Measurements from ENCODE around the gene EMID1.
A peak's percentile ranks its signal among the peaks of the same experiment; 100 is the strongest.

EMID1 gene

GRCh38 chr22:29205594-29206371 is at the start of gene EMID1:
TSS of gene EMID1 (plus strand) at chr22:29205896. CDS start at chr22:29206039, 143 bp downstream.
- H3K27ac Mint-ChIP-seq: no peak within 1 kb of the TSS
- H3K27me3 Mint-ChIP-seq: peaks cover 39% of the 10 kb centered on the region
- no peak for DNase-seq (ENCODE audit: low spot score in 2 of 2)
- peaks cover 16% of the 10 kb centered on the region for H3K4me1 Mint-ChIP-seq
- H3K9me3 Mint-ChIP-seq: no peaks in the 10 kb centered on the region
- H3K4me3 Mint-ChIP-seq: peak within 1 kb of the TSS; percentile 59
- no peaks in the 10 kb centered on the region for H3K36me3 Mint-ChIP-seq
- no peak for ATAC-seq (ENCODE audit: low read depth)

GRCh38 chr22:29155966-29156365 is 49.7 kb upstream of the EMID1 start:
- Mint-ChIP-seq H3K4me3 (no peak overlapping the region), H3K36me3 (no peaks in the 10 kb centered on the region), H3K27me3 (peaks cover 23% of the 10 kb centered on the region), H3K9me3 (no peaks in the 10 kb centered on the region), H3K4me1 (peaks cover 4% of the 10 kb centered on the region), H3K27ac (no peak overlapping the region)
- ATAC-seq (ENCODE audit: low read depth) (no peak), DNase-seq (ENCODE audit: low spot score in 2 of 2) (no peak)

GRCh38 chr22:29156507-29156906 is 49.2 kb upstream of the EMID1 start:
- peaks cover 4% of the 10 kb centered on the region for H3K4me1 Mint-ChIP-seq
- H3K27me3 Mint-ChIP-seq: peaks cover 23% of the 10 kb centered on the region
- DNase-seq (ENCODE audit: low spot score in 2 of 2): no peak
- no peak overlapping the region for H3K27ac Mint-ChIP-seq
- no peaks in the 10 kb centered on the region for H3K36me3 Mint-ChIP-seq
- H3K9me3 Mint-ChIP-seq: no peaks in the 10 kb centered on the region
- no peak overlapping the region for H3K4me3 Mint-ChIP-seq
- no peak for ATAC-seq (ENCODE audit: low read depth)

GRCh38 chr22:29157759-29158535 is 47.7 kb upstream of the EMID1 start:
- Mint-ChIP-seq H3K9me3 (no peaks in the 10 kb centered on the region), H3K27ac (no peak overlapping the region), H3K4me3 (no peak overlapping the region), H3K36me3 (no peaks in the 10 kb centered on the region), H3K27me3 (peaks cover 19% of the 10 kb centered on the region), H3K4me1 (peaks cover 4% of the 10 kb centered on the region)
- DNase-seq (ENCODE audit: low spot score in 2 of 2): no peak
- ATAC-seq (ENCODE audit: low read depth): no peak

GRCh38 chr22:29158546-29158945 is 47.1 kb upstream of the EMID1 start:
- no peak overlapping the region for H3K4me3 Mint-ChIP-seq
- ATAC-seq (ENCODE audit: low read depth) (no peak), DNase-seq (ENCODE audit: low spot score in 2 of 2) (no peak)
- H3K27ac Mint-ChIP-seq: no peak overlapping the region
- no peaks in the 10 kb centered on the region for H3K36me3 Mint-ChIP-seq
- peaks cover 19% of the 10 kb centered on the region for H3K27me3 Mint-ChIP-seq
- H3K4me1 Mint-ChIP-seq: peaks cover 4% of the 10 kb centered on the region
- H3K9me3 Mint-ChIP-seq: peaks cover 2% of the 10 kb centered on the region

GRCh38 chr22:29163808-29164207 is 41.9 kb upstream of the EMID1 start:
- Mint-ChIP-seq H3K27ac (no peak overlapping the region), H3K4me3 (no peak overlapping the region), H3K9me3 (peaks cover 2% of the 10 kb centered on the region), H3K27me3 (peaks cover 14% of the 10 kb centered on the region), H3K4me1 (peaks cover 12% of the 10 kb centered on the region), H3K36me3 (no peaks in the 10 kb centered on the region)
- no peak for DNase-seq (ENCODE audit: low spot score in 2 of 2)
- ATAC-seq (ENCODE audit: low read depth): no peak

GRCh38 chr22:29165321-29166060 is 40.2 kb upstream of the EMID1 start:
- Mint-ChIP-seq H3K27ac (no peak overlapping the region), H3K4me1 (peaks cover 12% of the 10 kb centered on the region), H3K9me3 (peaks cover 2% of the 10 kb centered on the region), H3K36me3 (no peaks in the 10 kb centered on the region), H3K4me3 (no peak overlapping the region), H3K27me3 (peaks cover 18% of the 10 kb centered on the region)
- ATAC-seq (ENCODE audit: low read depth) (no peak), DNase-seq (ENCODE audit: low spot score in 2 of 2) (no peak)

GRCh38 chr22:29166180-29166579 is 39.5 kb upstream of the EMID1 start:
- peak overlapping the region; percentile 32 for H3K4me3 Mint-ChIP-seq
- H3K27ac Mint-ChIP-seq: no peak overlapping the region
- H3K27me3 Mint-ChIP-seq: peaks cover 17% of the 10 kb centered on the region
- ATAC-seq (ENCODE audit: low read depth) (no peak), DNase-seq (ENCODE audit: low spot score in 2 of 2) (no peak)
- H3K4me1 Mint-ChIP-seq: peaks cover 12% of the 10 kb centered on the region
- peaks cover 2% of the 10 kb centered on the region for H3K9me3 Mint-ChIP-seq
- H3K36me3 Mint-ChIP-seq: no peaks in the 10 kb centered on the region

- peak overlapping the region; percentile 92 for H3K27ac Mint-ChIP-seq
- H3K27me3 Mint-ChIP-seq: peaks cover 23% of the 10 kb centered on the region
- H3K4me3 Mint-ChIP-seq: peak overlapping the region; percentile 66
- ATAC-seq (ENCODE audit: low read depth) (peak; percentile 91), DNase-seq (ENCODE audit: low spot score in 2 of 2) (peak; percentile 63 to 65)
- H3K36me3 Mint-ChIP-seq: peaks cover 3% of the 10 kb centered on the region
- H3K9me3 Mint-ChIP-seq: peaks cover 6% of the 10 kb centered on the region
- H3K4me1 Mint-ChIP-seq: peaks cover 12% of the 10 kb centered on the region
These were observed 38.4 kb upstream of the EMID1 start for GRCh38 chr22:29167032-29167911.

- no peak for DNase-seq (ENCODE audit: low spot score in 2 of 2)
- Mint-ChIP-seq H3K4me1 (peaks cover 8% of the 10 kb centered on the region), H3K36me3 (peaks cover 5% of the 10 kb centered on the region), H3K27ac (no peak overlapping the region), H3K27me3 (peaks cover 21% of the 10 kb centered on the region), H3K9me3 (peaks cover 16% of the 10 kb centered on the region), H3K4me3 (no peak overlapping the region)
- no peak for ATAC-seq (ENCODE audit: low read depth)
These were observed 34.0 kb upstream of the EMID1 start for GRCh38 chr22:29171721-29172120.

- no peak overlapping the region for H3K4me3 Mint-ChIP-seq
- DNase-seq (ENCODE audit: low spot score in 2 of 2): no peak
- H3K27ac Mint-ChIP-seq: no peak overlapping the region
- H3K27me3 Mint-ChIP-seq: peaks cover 23% of the 10 kb centered on the region
- H3K4me1 Mint-ChIP-seq: peaks cover 3% of the 10 kb centered on the region
- peaks cover 5% of the 10 kb centered on the region for H3K36me3 Mint-ChIP-seq
- ATAC-seq (ENCODE audit: low read depth): no peak
- H3K9me3 Mint-ChIP-seq: peaks cover 16% of the 10 kb centered on the region
These were observed 33.5 kb upstream of the EMID1 start for GRCh38 chr22:29172216-29172615.

- DNase-seq (ENCODE audit: low spot score in 2 of 2) (no peak), ATAC-seq (ENCODE audit: low read depth) (no peak)
- Mint-ChIP-seq H3K9me3 (peaks cover 16% of the 10 kb centered on the region), H3K27me3 (peaks cover 16% of the 10 kb centered on the region), H3K27ac (no peak overlapping the region), H3K36me3 (peaks cover 5% of the 10 kb centered on the region), H3K4me3 (no peak overlapping the region), H3K4me1 (no peaks in the 10 kb centered on the region)
These were observed 30.3 kb upstream of the EMID1 start for GRCh38 chr22:29175312-29175835.

Measured in memory B cell (primary cell).